ENCODE results near the gene C15orf39.

The C15orf39 gene

DNA sequence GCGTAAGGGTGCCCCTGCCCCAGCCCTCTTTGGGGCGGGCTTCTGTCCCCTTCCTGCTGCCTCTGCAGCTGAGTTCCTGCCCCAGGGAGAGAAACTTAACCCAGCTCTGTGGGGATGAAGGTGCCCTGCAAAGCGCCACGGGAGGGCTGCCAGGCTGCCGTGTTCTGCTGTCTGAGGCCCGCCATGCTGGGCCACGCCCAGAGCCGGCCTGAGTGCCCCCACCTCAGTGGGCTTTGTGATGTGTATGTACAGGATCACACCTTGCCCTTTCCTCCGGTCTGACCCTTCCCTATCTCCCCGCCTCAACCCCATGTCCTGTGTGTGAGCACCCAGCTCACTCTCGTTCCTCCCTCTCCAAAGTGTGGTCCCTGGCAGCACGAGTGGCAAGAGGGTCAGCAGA, 22.6 kb downstream of the C15orf39 start:
- TF ChIP-seq GATA2 (IDR thresholded peaks at IDR 0.05; ENCODE audit: low read depth, low read length) (no peak), GATA3 (IDR thresholded peaks at IDR 0.05; ENCODE audit: low read depth, low read length) (no peak)

GRCh38 chr15:75225951-75226732, 24.5 kb downstream of the C15orf39 start:
- TF ChIP-seq GATA2 (IDR thresholded peaks at IDR 0.05; ENCODE audit: low read depth, low read length) (no peak), GATA3 (IDR thresholded peaks at IDR 0.05; ENCODE audit: low read depth, low read length) (no peak)

GRCh38 chr15:75227663-75228280, 26.1 kb downstream of the C15orf39 start:
- TF ChIP-seq GATA3 (IDR thresholded peaks at IDR 0.05; ENCODE audit: low read depth, low read length), result no peak
- TF ChIP-seq GATA2 (IDR thresholded peaks at IDR 0.05; ENCODE audit: low read depth, low read length), result no peak

DNA sequence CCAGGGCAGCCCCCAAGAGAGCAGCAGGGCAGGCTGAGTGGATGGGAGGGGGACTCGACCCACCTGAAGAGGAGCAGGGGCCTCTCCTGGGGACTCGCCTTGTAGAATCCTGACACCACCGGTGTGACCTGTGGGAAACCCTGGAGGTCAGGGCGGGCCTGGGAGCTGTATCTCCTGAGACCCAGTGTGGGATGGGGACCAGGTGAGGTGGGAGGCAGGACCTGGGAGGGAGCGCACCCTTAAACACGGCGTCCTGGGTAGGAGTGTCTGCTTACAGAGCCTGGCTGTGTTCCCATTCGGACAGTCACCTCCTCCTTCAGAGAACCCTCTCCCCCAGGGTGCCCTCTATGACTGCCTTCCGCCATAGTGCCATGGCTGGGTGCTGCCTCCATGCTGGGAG, 27.1 kb downstream of the C15orf39 start:
- TF ChIP-seq GATA3 (IDR thresholded peaks at IDR 0.05; ENCODE audit: low read depth, low read length), result no peak

DNA sequence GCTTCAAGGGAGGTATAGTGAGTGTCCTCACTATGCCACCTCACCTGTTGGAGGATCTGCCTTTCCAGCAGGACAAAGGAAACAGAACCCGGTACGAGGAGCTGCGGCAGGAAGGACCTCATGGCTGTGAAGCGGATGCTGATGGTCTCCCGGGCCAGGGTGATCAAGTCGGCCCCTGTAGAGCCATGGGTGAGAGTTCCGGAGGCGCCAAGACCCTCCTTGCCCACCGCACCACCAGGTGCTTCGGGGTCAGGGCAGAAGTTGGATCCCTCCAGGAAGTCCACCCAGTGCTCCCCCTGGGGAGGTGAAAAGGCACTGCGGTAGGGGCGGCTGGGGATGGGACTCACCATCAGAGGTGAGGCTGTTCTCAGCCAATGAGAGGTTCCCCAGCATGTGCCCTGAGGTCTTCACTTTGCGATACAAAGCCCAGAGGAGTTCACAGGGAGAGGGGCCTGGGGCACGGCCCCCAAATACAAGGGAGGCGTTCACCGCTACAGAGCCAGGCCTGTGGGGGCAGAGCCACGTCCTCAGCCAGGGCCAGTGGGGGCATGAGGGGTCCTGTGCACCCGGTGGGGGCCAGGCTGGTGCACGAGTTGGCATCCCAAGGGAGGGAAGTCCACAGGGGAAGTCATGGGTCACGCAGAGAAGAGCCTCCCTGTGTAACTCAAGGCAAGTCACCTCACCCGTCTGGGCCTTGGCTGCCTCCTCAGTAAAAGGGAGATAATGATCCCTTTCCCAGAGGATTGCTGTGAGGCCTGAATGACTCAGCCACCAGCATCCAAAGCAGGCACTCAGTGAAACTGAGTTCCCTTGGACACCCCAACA, 27.7 kb downstream of the C15orf39 start:
- TF ChIP-seq GATA2 (IDR thresholded peaks at IDR 0.05; ENCODE audit: low read depth, low read length) (no peak), GATA3 (IDR thresholded peaks at IDR 0.05; ENCODE audit: low read depth, low read length) (no peak)

DNA sequence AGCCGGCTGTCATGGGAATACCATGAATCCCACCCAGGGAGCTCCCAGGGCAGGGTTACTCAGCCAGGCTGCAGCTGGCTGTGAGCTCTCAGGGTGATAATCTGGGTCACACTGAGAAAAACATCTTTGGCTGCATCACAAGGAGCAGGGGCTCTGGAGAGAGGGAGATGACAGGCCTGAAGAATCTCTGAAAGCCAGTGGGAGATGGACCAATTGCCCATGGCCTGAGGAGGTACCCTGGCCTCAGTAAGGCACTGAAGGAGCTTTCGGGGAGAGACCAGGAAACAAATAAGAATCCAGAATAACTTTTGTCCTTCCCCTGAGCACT, 28.3 kb downstream of the C15orf39 start:
- TF ChIP-seq GATA2 (IDR thresholded peaks at IDR 0.05; ENCODE audit: low read depth, low read length) (no peak), GATA3 (IDR thresholded peaks at IDR 0.05; ENCODE audit: low read depth, low read length) (no peak)

DNA sequence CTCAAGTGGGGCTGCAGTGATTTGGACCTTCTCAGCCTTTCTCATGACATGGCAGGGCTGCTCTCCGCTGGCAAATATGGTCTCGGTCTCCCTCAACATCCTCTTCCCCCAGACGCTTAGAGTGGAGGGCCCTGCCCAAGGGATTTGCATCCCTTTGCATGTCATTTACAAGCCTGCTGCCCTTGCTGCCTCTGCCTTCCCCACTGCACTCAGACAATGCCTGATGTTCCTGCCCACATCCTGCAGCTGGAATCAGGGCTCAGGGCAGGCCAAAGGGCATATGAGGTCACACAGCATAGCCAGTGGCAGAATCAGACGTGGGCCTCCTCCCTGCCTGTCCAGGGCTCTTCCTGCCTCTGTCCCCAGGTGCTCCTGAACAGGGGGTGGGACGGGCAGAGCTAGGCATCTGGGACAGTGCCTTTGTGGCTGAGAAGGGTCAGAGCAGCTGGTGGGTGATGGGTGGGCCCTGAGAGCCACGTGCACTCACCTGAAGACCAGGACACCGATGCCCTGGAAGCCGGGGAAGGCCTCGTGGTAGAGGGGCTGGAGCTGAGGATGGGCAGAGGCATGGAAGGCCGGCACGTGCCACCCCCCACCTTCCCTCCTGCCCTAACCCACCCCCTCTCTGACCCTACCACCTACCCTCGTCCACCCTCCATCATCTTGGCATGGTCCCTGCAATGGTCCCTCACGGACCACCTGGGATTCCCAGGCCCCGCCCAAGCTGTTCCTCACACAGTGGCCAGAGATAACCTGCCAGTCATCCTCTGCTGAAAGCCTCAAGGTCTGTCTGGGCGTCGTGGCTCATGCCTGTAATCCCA, 29.1 kb downstream of the C15orf39 start:
- no peak for TF ChIP-seq GATA3 (IDR thresholded peaks at IDR 0.05; ENCODE audit: low read depth, low read length)
- no peak for TF ChIP-seq GATA2 (IDR thresholded peaks at IDR 0.05; ENCODE audit: low read depth, low read length)

- TF ChIP-seq GATA2 (IDR thresholded peaks at IDR 0.05; ENCODE audit: low read depth, low read length) (no peak), GATA3 (IDR thresholded peaks at IDR 0.05; ENCODE audit: low read depth, low read length) (no peak)
Observed at GRCh38 chr15:75231836-75232235, 30.2 kb downstream of the C15orf39 start.

DNA sequence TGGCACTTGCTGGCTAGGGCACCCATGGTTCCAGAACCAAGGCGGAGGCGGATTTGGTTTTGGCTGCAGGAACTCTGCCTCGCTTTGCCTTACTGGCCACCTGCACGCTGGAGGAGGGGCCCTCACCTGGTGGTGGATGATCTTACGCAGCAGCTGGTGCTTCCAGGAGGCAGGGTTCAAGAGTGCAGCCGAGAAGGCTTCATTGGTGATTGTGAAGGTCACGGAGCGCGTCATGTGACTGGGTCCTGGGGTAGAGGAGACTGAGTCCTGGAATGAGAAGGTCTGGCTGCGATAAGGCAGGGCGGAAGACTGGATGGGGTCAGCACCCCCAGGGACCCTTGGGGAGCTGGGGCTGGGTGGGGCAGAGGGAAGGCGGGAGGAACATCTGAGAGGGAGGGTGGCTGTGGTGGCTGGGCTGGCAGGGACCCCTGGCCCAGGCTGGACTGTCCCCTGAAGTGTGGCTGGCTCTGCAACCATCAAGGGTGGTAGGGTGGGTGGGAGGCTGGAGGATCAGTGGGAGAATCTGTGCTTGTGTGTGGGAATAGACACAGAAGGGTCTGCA, 30.7 kb downstream of the C15orf39 start:
- TF ChIP-seq GATA3 (IDR thresholded peaks at IDR 0.05; ENCODE audit: low read depth, low read length) (no peak), GATA2 (IDR thresholded peaks at IDR 0.05; ENCODE audit: low read depth, low read length) (no peak)

- TF ChIP-seq GATA2 (IDR thresholded peaks at IDR 0.05; ENCODE audit: low read depth, low read length), result no peak
Observed at GRCh38 chr15:75232826-75233503, 31.3 kb downstream of the C15orf39 start.

GRCh38 chr15:75233504-75234190, 32.0 kb downstream of the C15orf39 start:
- TF ChIP-seq GATA3 (IDR thresholded peaks at IDR 0.05; ENCODE audit: low read depth, low read length), result no peak
- TF ChIP-seq GATA2 (IDR thresholded peaks at IDR 0.05; ENCODE audit: low read depth, low read length), result no peak

- TF ChIP-seq GATA2 (IDR thresholded peaks at IDR 0.05; ENCODE audit: low read depth, low read length) (no peak), GATA3 (IDR thresholded peaks at IDR 0.05; ENCODE audit: low read depth, low read length) (no peak)
Observed at GRCh38 chr15:75234191-75234810, 32.6 kb downstream of the C15orf39 start.
